Measurements from ENCODE around the gene PSRC1.

DNA sequence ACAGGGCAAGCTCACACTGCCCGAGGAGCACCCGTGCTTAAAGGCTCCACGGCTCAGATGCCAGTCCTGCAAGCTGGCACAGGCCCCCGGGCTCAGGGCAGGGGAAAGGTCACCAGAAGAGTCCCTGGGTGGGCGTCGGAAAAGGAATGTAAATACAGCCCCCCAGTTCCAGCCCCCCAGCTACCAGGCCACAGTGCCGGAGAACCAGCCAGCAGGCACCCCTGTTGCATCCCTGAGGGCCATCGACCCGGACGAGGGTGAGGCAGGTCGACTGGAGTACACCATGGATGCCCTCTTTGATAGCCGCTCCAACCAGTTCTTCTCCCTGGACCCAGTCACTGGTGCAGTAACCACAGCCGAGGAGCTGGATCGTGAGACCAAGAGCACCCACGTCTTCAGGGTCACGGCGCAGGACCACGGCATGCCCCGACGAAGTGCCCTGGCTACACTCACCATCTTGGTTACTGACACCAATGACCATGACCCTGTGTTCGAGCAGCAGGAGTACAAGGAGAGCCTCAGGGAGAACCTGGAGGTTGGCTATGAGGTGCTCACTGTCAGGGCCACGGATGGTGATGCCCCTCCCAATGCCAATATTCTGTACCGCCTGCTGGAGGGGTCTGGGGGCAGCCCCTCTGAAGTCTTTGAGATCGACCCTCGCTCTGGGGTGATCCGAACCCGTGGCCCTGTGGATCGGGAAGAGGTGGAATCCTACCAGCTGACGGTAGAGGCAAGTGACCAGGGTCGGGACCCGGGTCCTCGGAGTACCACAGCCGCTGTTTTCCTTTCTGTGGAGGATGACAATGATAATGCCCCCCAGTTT lies 32.3 kb downstream of the PSRC1 start:
- TF ChIP-seq CTCF (IDR thresholded peaks at IDR 0.05) (no peak), POLR2A (IDR thresholded peaks at IDR 0.05) (no peak)

Measured in uterus (tissue), 2 donors.